HG02763 (cell line): ENCODE data around the gene MERTK.

ENCODE experiments used
- ATAC-seq: cut with Tn5 transposase; IDR thresholded peaks from one replicate; pipeline ENCODE4 v1.9.1; 2021; ENCODE audit warnings: mild to moderate bottlenecking, moderate library complexity; ENCODE audit not compliant: unreplicated experiment

The MERTK gene

GRCh38 chr2:112006076-112006410, 107.6 kb downstream of the MERTK start:
- ATAC-seq = no peak

- no peak for ATAC-seq
Measured at GRCh38 chr2:112007493-112007892, 109.1 kb downstream of the MERTK start.

GRCh38 chr2:112008910-112009485, 110.6 kb downstream of the MERTK start:
- ATAC-seq = no peak

- ATAC-seq = no peak
Measured at GRCh38 chr2:112010751-112011150, 112.3 kb downstream of the MERTK start.

GRCh38 chr2:112012556-112012955, 114.1 kb downstream of the MERTK start:
- ATAC-seq = no peak

GRCh38 chr2:112018846-112019245, 120.4 kb downstream of the MERTK start:
- ATAC-seq = no peak

- ATAC-seq = no peak
Measured at GRCh38 chr2:112019569-112019982, 121.2 kb downstream of the MERTK start.

- ATAC-seq = no peak
Measured at GRCh38 chr2:112020561-112020960, 122.2 kb downstream of the MERTK start.

- ATAC-seq = no peak
Measured at GRCh38 chr2:112021290-112021689, 122.9 kb downstream of the MERTK start.

- no peak for ATAC-seq
Measured at GRCh38 chr2:112021781-112022231, 123.4 kb downstream of the MERTK start.

- no peak for ATAC-seq
Measured at GRCh38 chr2:112023707-112024106, 125.3 kb downstream of the MERTK start.

- ATAC-seq = no peak
Measured at GRCh38 chr2:112024231-112024630, 125.8 kb downstream of the MERTK start.

- no peak for ATAC-seq
Measured at GRCh38 chr2:112024896-112025491, 126.6 kb downstream of the MERTK start.

- ATAC-seq = no peak
Measured at GRCh38 chr2:112026509-112026908, 128.1 kb downstream of the MERTK start.

- ATAC-seq = no peak
Measured at GRCh38 chr2:112027767-112028166, 129.4 kb downstream of the MERTK start.

- no peak for ATAC-seq
Measured at GRCh38 chr2:112029164-112029563, 130.8 kb downstream of the MERTK start.

GRCh38 chr2:112031473-112032223, 133.2 kb downstream of the MERTK start:
- ATAC-seq = no peak

GRCh38 chr2:112032224-112032586, 133.8 kb downstream of the MERTK start:
- no peak for ATAC-seq

- ATAC-seq = no peak
Measured at GRCh38 chr2:112032689-112033465, 134.5 kb downstream of the MERTK start.

- ATAC-seq = no peak
Measured at GRCh38 chr2:112033600-112033999, 135.2 kb downstream of the MERTK start.

GRCh38 chr2:112034924-112035323, 136.5 kb downstream of the MERTK start:
- ATAC-seq = no peak

GRCh38 chr2:112035786-112036185, 137.4 kb downstream of the MERTK start:
- ATAC-seq = no peak
